HG02884 (cell line): Measurements from ENCODE around the gene GJB4.

Experiments
- ATAC-seq: cut with Tn5 transposase; IDR thresholded peaks from one replicate; pipeline ENCODE4 v1.9.1; 2021; ENCODE audit warnings: mild to moderate bottlenecking, moderate library complexity; ENCODE audit not compliant: unreplicated experiment

Gene GJB4

GRCh38 chr1:34777519-34778321 lies 18.2 kb downstream of the GJB4 start:
- ATAC-seq, result no peak

- ATAC-seq, result no peak
Measured at GRCh38 chr1:34778381-34778780, 18.8 kb downstream of the GJB4 start.

GRCh38 chr1:34779005-34779404 lies 19.5 kb downstream of the GJB4 start:
- ATAC-seq, result no peak

- no peak for ATAC-seq
Measured at GRCh38 chr1:34779526-34779925, 20.0 kb downstream of the GJB4 start.

DNA sequence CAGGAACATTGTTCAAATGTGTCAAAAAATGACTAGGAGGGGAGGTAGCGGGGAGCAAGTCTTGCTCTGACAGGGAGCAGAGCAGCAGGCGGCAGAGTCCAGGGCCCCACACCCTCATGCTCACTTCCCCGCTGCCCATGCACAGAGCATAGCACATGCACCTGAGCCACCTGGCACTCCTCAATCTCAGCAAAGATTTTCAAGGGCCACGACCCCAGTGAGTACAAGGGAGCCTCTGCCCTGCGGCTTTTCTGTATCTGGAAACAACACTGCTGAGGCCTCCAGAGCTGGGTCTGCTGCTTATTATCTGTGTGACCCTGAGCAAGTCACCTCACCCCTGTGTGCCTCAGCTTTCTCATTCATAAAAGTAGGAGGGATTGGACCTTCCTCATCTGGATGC lies 20.4 kb downstream of the GJB4 start:
- ATAC-seq, result no peak

DNA sequence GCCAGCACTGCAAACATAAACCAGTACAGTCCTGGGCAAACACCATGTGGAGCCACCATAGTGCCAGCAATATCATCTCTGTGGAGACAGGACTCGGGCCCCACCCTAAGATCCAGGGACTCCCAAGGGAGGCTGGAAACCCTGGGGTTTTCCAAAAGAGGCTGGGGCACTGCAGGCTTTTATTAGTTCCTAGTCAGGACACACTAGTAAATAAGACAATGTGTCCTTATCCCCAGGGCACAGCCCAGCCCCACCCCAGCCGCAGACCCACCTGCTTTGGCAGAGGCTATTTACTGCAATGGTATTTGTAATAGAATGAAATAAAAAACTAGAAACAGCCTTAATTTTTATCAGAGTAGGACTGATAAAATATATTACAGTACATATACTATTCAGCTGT lies 21.0 kb downstream of the GJB4 start:
- no peak for ATAC-seq

DNA sequence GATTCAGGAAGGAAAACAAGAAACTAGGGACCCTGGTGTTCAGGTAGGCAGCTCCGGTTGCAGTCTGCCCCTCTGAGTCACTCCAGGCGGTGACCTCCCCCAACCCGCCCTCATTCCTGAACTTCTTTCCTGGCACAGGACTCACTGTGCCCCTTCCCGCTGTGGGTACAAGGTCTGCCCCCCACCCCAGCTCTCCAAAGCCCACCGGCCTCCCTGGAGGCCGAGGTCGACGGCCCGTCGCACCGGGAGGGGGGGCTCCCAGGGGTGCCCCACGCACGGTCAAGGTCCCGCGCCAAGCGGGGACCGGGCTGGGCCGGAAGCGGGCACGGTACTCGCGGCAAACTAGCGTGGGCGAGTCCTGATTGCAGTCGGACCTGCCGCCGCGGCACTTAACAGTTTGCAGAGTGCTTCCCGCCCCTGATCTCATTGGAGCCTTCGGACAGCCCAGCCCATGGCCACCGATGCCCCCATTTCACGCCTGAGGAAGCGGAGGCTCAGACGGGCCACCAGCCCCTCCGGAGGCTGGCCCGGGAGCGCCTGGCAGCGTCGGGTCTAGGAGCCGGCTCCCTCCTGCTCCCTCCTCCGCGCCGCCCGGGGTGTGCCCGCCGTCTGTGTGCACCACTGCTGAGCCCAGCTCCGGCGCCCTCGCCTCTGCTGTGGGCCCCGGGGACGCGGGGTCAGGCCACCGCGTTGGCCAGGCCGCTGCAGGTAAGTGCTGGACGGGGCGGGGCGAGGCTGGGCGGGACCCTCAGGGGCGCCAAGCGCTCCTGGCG lies 21.7 kb downstream of the GJB4 start, which contains the start of gene GJB3:
Gene GJB3, plus strand, starts transcription at position 144 of the 773 bp plus-strand sequence. CDS start 3,549 bp downstream, outside the sequence.
- no peak for ATAC-seq

DNA sequence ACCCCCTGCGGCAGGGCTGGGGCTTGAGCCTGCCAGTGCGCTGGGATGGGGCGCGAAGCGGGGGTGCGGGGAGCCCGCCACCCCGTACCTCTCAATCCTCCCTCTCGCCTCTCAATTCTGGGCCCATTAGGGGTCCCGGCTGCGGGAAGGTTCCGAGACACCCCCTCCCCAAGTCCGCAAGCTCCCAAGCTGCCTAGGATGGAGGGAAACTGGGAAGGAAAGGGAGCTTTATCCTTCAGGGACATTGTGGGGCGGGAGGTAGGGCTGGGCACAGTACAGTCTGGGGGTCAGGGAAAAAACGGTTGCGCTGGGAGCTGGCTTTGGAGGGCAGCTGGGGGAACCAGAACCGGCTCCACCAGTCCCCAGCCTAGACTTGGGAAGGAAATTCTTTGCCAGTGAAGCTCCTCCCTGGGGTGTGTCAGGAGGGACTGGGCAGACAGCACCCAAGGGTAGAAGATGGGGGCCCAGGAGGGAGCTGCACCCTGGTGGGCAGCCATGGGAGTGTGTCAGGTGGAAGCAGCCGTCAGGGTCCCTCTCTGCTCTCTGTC lies 22.4 kb downstream of the GJB4 start:
- no peak for ATAC-seq

GRCh38 chr1:34784751-34785221 lies 25.2 kb downstream of the GJB4 start:
- ATAC-seq, result no peak

- ATAC-seq, result no peak
Measured at GRCh38 chr1:34785231-34785874, 25.8 kb downstream of the GJB4 start.

DNA sequence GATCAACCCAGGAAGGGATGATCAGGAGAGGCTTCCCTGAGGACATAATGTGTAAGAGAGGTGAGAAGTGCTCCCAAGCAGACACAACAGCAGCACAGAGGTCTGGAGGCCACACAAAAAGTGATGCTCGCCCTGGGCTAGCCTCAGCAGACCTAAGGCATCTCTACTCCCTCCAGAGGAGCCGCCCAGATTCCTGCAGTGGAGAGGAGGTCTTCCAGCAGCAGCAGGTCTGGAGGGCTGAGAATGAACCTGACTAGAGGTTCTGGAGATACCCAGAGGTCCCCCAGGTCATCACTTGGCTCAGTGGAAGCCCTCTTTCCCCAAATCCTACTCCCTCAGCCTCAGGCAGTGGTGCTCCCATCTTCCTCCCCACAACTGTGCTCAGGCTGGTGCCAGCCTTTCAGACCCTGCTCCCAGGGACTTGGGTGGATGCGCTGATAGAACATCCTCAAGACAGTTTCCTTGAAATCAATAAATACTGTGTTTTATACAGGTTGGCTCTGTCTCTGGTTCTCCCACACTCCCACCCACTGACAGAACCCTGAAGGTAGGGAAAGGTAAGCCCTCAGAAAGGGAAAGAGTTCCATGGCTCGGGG lies 26.4 kb downstream of the GJB4 start:
- no peak for ATAC-seq

DNA sequence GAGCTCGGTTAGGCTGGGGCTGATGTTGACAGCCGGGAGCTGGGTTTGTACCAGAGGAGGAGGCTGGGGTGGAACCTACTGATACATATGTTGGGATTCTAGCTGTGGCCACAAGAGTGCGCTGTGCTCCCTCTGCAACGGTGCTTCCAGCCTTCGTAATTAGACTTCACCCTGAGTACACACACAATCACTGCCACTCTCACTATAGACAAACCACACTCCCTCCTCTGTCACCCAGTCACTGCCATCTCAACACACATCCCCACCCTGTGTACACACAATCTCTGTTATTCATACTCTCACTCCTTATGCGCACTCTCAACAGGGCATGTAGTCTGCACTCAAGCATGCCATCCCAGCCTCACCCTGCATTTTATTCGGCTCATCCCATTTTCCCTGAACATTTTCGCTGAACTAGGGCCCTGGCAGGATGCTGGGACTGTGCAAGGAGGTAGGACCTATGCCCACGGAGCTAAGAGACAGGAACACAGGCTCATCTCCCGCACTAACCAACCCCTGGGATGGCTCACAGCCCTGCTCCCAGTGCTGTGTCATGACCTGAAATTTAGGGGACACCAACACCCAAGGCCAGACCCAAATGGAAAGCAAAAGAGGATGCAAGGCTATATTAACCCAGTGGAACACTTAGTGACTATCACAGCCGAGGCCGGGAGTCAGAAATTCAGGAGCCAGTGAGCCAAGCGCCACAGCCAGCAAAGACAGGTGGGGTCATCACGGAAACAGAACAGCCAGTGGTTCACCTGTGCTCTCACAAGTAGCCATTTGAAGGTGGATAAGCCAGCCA lies 27.2 kb downstream of the GJB4 start:
- ATAC-seq, result no peak

DNA sequence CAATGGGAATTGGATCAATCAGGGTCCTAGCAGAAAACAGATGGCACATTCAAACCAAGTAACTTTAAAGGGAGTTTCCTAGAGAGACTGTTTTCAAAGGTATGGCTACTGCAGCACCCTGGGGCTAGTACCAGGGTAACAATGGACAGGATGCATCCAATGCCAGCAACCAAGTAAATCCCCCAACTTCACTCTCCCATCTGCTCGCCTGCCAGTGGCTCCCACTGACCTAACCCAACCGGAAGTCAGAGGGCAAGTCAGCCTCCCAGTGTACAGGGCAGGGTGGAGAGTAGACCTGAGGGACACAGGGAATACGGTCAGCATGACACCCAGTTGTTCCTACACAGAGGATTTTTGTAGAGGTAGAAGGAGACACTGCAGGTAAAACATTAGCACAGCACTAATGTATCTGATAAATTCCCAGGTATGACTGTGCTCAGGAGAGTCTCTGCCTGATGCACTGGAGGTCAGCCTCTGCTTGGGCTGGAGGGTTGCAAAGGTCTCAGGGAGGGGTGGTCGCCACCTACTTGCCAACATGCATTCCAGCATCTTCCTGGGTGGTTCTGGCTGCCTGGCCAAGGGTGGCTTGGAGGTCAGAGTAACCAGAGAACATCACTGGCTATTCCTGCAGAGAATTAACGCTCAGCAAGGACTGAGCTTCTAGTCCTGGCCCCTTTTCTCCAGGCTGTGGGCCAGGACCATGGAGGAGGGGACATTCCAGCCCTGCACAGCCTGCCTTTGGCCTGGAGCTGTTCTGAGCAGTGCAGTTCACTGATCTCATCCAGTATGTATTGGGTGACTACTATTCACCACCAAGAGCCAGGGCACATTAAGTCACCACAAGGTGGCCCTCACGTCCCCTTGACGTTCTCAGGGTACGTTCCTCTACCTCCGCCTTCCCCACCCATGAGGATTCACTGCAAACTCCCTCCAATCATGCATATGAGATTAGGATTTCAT lies 28.2 kb downstream of the GJB4 start:
- ATAC-seq, result no peak

GRCh38 chr1:34790985-34791384 lies 31.4 kb downstream of the GJB4 start:
- ATAC-seq, result no peak

GRCh38 chr1:34792424-34792823 lies 32.9 kb downstream of the GJB4 start:
- ATAC-seq, result no peak

GRCh38 chr1:34792868-34793727 lies 33.6 kb downstream of the GJB4 start, which contains the start of gene GJA4:
Gene GJA4, plus strand, starts transcription at chr1:34792999. Its CDS starts 1,215 bp downstream, at chr1:34794214.
- ATAC-seq, result no peak

GRCh38 chr1:34794001-34794789 lies 34.7 kb downstream of the GJB4 start:
- ATAC-seq, result no peak
